Measurements from ENCODE around the gene FAM236D.
"Not testable (repeated sequence)": the region's sequence is repeated elsewhere in the genome, so short reads cannot be mapped to it uniquely, and the experiment has no call there.

- not testable (repeated sequence) for TF ChIP-seq CTCF, POLR2A (IDR thresholded peaks at IDR 0.05)
Observed at GRCh38 chrX:72776653-72777466, 31.1 kb downstream of the FAM236D start, which contains the start of gene DMRTC1B.
